HG02885 (cell line): Measurements from ENCODE around the gene FGFR3.
"Not testable (repeated sequence)": the region's sequence is repeated elsewhere in the genome, so short reads cannot be mapped to it uniquely, and the experiment has no call there.

Experiments
- ATAC-seq: cut with Tn5 transposase; IDR thresholded peaks from one replicate; pipeline ENCODE4 v1.9.1; 2021; ENCODE audit warnings: mild to moderate bottlenecking; ENCODE audit not compliant: unreplicated experiment, poor library complexity

The FGFR3 gene

GRCh38 chr4:1833307-1834046, 40.4 kb downstream of the FGFR3 start:
- ATAC-seq: peak; percentile 28

- ATAC-seq: peak; percentile 79
Measured at GRCh38 chr4:1834047-1834775, 41.1 kb downstream of the FGFR3 start.

- not testable (repeated sequence) for ATAC-seq
Measured at GRCh38 chr4:1835836-1836235, 42.7 kb downstream of the FGFR3 start.

GRCh38 chr4:1836650-1837049, 43.6 kb downstream of the FGFR3 start:
- ATAC-seq: no peak

GRCh38 chr4:1837069-1837468, 44.0 kb downstream of the FGFR3 start:
- no peak for ATAC-seq

GRCh38 chr4:1839282-1839681, 46.2 kb downstream of the FGFR3 start:
- no peak for ATAC-seq

GRCh38 chr4:1841201-1841886, 48.3 kb downstream of the FGFR3 start:
- ATAC-seq: no peak

- ATAC-seq: no peak
Measured at GRCh38 chr4:1841887-1842210, 48.8 kb downstream of the FGFR3 start.

GRCh38 chr4:1842339-1842895, 49.3 kb downstream of the FGFR3 start:
- no peak for ATAC-seq

GRCh38 chr4:1842993-1843448, 49.9 kb downstream of the FGFR3 start:
- ATAC-seq: no peak

- no peak for ATAC-seq
Measured at GRCh38 chr4:1843852-1844251, 50.8 kb downstream of the FGFR3 start.

- not testable (repeated sequence) for ATAC-seq
Measured at GRCh38 chr4:1844618-1845017, 51.5 kb downstream of the FGFR3 start.

- no peak for ATAC-seq
Measured at GRCh38 chr4:1846580-1846979, 53.5 kb downstream of the FGFR3 start.

GRCh38 chr4:1850276-1850675, 57.2 kb downstream of the FGFR3 start:
- ATAC-seq: no peak

GRCh38 chr4:1851160-1851559, 58.1 kb downstream of the FGFR3 start:
- no peak for ATAC-seq

GRCh38 chr4:1851575-1852410, 58.7 kb downstream of the FGFR3 start:
- no peak for ATAC-seq

- no peak for ATAC-seq
Measured at GRCh38 chr4:1852904-1853623, 60.0 kb downstream of the FGFR3 start.

GRCh38 chr4:1854752-1855151, 61.7 kb downstream of the FGFR3 start:
- ATAC-seq: no peak

- peak; percentile 29 for ATAC-seq
Measured at GRCh38 chr4:1855333-1856070, 62.4 kb downstream of the FGFR3 start.
